ENCODE results near the gene LBX2.

GRCh38 chr2:74516650-74517049 is 17.2 kb upstream of the LBX2 start:
- TF ChIP-seq CTCF (IDR thresholded peaks at IDR 0.05), result no peak
- TF ChIP-seq POLR2A (IDR thresholded peaks at IDR 0.05), result no peak
